Glutamatergic neuron (in vitro differentiated cells): ENCODE measurements around the gene KCNQ1. TPM values are rescaled to one million over a fixed set of nuclear protein-coding genes. Genes with fewer than 3 reads are reported as not detected.

Source experiments
- total RNA-seq: library from RNA; stranded (reverse); fragmentation: NEBNext Ultra II Directional; extraction: Animal tissue kit (Norgen Biotek cat#: 25700); gene quantifications from one replicate; pipeline ENCODE4 v1.2.1, GENCODE V29; 2021; ENCODE audit not compliant: unreplicated experiment

The KCNQ1 gene
- total RNA-seq, 1 donor from 2014 or later = 0.44 TPM

Other genes with a start within 250 kb of the KCNQ1 start
- gene ASCL2, start 174.4 kb upstream of the KCNQ1 start, total RNA-seq = not detected
- gene C11orf21, start 143.1 kb upstream of the KCNQ1 start, total RNA-seq = not detected
- gene TSPAN32, start 143.0 kb upstream of the KCNQ1 start, total RNA-seq = not detected
- 347 TPM for gene CD81, start 67.7 kb upstream of the KCNQ1 start, total RNA-seq
- gene TSSC4, start 44.3 kb upstream of the KCNQ1 start, total RNA-seq = 49.7 TPM
- not detected for gene TRPM5, start 494 bp upstream of the KCNQ1 start, total RNA-seq